PC-9 (cell line): ENCODE data around the gene ALDH3A1. TPM values are rescaled to one million over a fixed set of nuclear protein-coding genes. Genes with fewer than 3 reads are reported as not detected.

Experiments used
- BruUV-seq: library from RNA; stranded (reverse); fragments of 400-500 nt; replicated peaks from 2 replicates; lab custom pipeline; 2021; lab: Mats Ljungman, UMichigan
- CTCF ChIA-PET: fragments of 300-600 bp; sonication (Branson Sonifier 250); formaldehyde crosslinking; loops from one replicate; lab custom pipeline; 2022; ENCODE audit warnings: antibody characterized with exemption; lab: Charles Lee
- POLR2A ChIA-PET: fragments of 300-600 bp; sonication (Branson Sonifier 250); formaldehyde crosslinking; loops from one replicate; lab custom pipeline; 2022; ENCODE audit warnings: antibody characterized with exemption; ENCODE audit not compliant: unreplicated experiment; lab: Charles Lee
- DNase-seq, 2 experiments: peaks; one replicate each; pipeline versions ENCODE4 v3.0.0 to v3.0.0-alpha.2; 2015 to 2022; ENCODE audit warnings: mixed read lengths in 1 of 2
- H2AFZ ChIP-seq: fragments of 200-600 bp; sonication (generic); 2 replicates; pipeline ENCODE4 v1.8.1; 2017; ENCODE audit warnings: antibody characterized with exemption
- H3F3A ChIP-seq: fragments of 200-600 bp; sonication (generic); 2 replicates; pipeline ENCODE4 v1.8.1; 2017; ENCODE audit warnings: antibody characterized with exemption, mild to moderate bottlenecking, low read depth; ENCODE audit not compliant: insufficient read depth
- H3K27ac ChIP-seq: fragments of 200-600 bp; sonication (generic); 2 replicates; pipeline ENCODE4 v1.6.1; 2016; ENCODE audit warnings: mixed run types
- H3K27me3 ChIP-seq: fragments of 200-600 bp; sonication (generic); 2 replicates; pipeline ENCODE4 v1.6.1; 2016; ENCODE audit warnings: low read depth, mixed run types; ENCODE audit not compliant: insufficient read depth
- H3K36me3 ChIP-seq: fragments of 200-600 bp; sonication (generic); 2 replicates; pipeline ENCODE4 v1.6.1; 2016; ENCODE audit warnings: low read depth, mixed run types
- H3K4me1 ChIP-seq: fragments of 200-600 bp; sonication (generic); replicated peaks from 2 replicates; pipeline ENCODE4 v1.6.1; 2016; ENCODE audit warnings: mixed run types; ENCODE audit not compliant: insufficient read depth
- H3K4me2 ChIP-seq: fragments of 200-600 bp; sonication (generic); 2 replicates; pipeline ENCODE4 v1.6.1; 2017; ENCODE audit warnings: mixed run types
- H3K4me3 ChIP-seq: fragments of 200-600 bp; sonication (generic); 2 replicates; pipeline ENCODE4 v1.6.1; 2016; ENCODE audit warnings: mixed run types
- H3K79me2 ChIP-seq: fragments of 200-600 bp; sonication (generic); 2 replicates; pipeline ENCODE4 v1.6.1; 2017; ENCODE audit warnings: low read depth, mixed run types
- H3K9me2 ChIP-seq: fragments of 200-600 bp; sonication (generic); 2 replicates; pipeline ENCODE4 v1.8.1; 2017; ENCODE audit warnings: mild to moderate bottlenecking; ENCODE audit not compliant: insufficient read depth
- H3K9me3 ChIP-seq: fragments of 200-600 bp; sonication (generic); 2 replicates; pipeline ENCODE4 v1.8.1; 2016; ENCODE audit warnings: low read depth; ENCODE audit not compliant: insufficient read depth
- H4K20me1 ChIP-seq: fragments of 200-600 bp; sonication (generic); 2 replicates; pipeline ENCODE4 v1.8.1; 2017; ENCODE audit not compliant: insufficient read depth
- CTCF ChIP-seq: fragments of 200-600 bp; sonication (generic); conservative IDR thresholded peaks from 2 replicates; pipeline ENCODE4 v1.6.1; 2017; ENCODE audit warnings: mixed run types, antibody characterized with exemption, mild to moderate bottlenecking, moderate library complexity
- EZH2 ChIP-seq: fragments of 200-600 bp; sonication (generic); IDR thresholded peaks from 2 replicates; pipeline ENCODE4 v1.8.0; 2017; ENCODE audit warnings: antibody characterized with exemption, low read depth
- intact Hi-C: fragments of 100-400 bp; cut with micrococcal nuclease; formaldehyde crosslinking; loops from one replicate; pipeline ENCODE4 v1.10.0; 2022; ENCODE audit not compliant: unreplicated experiment
- total RNA-seq: library from RNA; stranded (reverse); gene quantifications from 2 replicates; pipeline ENCODE4 v1.2.3, GENCODE V29; 2021

ALDH3A1 gene
- total RNA-seq, 1 experiment from 2014 or later, result 1,620 TPM

- Histone ChIP-seq H4K20me1 (no peaks in the 10 kb centered on the region), H3K9me3 (no peaks in the 10 kb centered on the region), H3K9me2 (no peaks in the 10 kb centered on the region), H3K4me1 (peaks cover 46% of the 10 kb centered on the region), H3K36me3 (no peaks in the 10 kb centered on the region), H3K27ac (no peak overlapping the region), H3K27me3 (no peaks in the 10 kb centered on the region), H3F3A (peaks cover 45% of the 10 kb centered on the region), H3K4me3 (no peak overlapping the region), H2AFZ (no peak overlapping the region), H3K79me2 (no peaks in the 10 kb centered on the region), H3K4me2 (no peak overlapping the region)
- POLR2A ChIA-PET, result no interaction called here
- TF ChIP-seq CTCF (no peak), EZH2 (no peak)
- DNase-seq, result no peak
- intact Hi-C loops, result no loop called here
- CTCF ChIA-PET, result interaction anchor here (0.6 kb wide), 1 partner anchor 1374 kb away, joined by 7 read pairs; no protein-coding TSS in a partner anchor
- no TSS peak for BruUV-seq
Measured at GRCh38 chr17:19731626-19732025, 16.5 kb downstream of the ALDH3A1 start.

GRCh38 chr17:19730843-19731242, 17.3 kb downstream of the ALDH3A1 start:
- no peaks in the 10 kb centered on the region for H3K9me3 ChIP-seq
- intact Hi-C loops, result no loop called here
- no peaks in the 10 kb centered on the region for H3K9me2 ChIP-seq
- CTCF ChIA-PET, result no interaction called here
- no peak for TF ChIP-seq EZH2
- no peak for TF ChIP-seq CTCF
- H3K4me1 ChIP-seq, result peaks cover 51% of the 10 kb centered on the region
- no peaks in the 10 kb centered on the region for H3K79me2 ChIP-seq
- H3K27me3 ChIP-seq, result no peaks in the 10 kb centered on the region
- no peak overlapping the region for H2AFZ ChIP-seq
- no peaks in the 10 kb centered on the region for H3K36me3 ChIP-seq
- H3K4me3 ChIP-seq, result no peak overlapping the region
- peaks cover 43% of the 10 kb centered on the region for H3F3A ChIP-seq
- BruUV-seq, result no TSS peak
- H4K20me1 ChIP-seq, result no peaks in the 10 kb centered on the region
- DNase-seq, result no peak
- POLR2A ChIA-PET, result no interaction called here
- no peak overlapping the region for H3K4me2 ChIP-seq
- no peak overlapping the region for H3K27ac ChIP-seq

- H3F3A ChIP-seq, result peaks cover 43% of the 10 kb centered on the region
- no peak overlapping the region for H3K27ac ChIP-seq
- ChIA-PET POLR2A (no interaction called here), CTCF (interaction anchor here (0.6 kb wide), 1 partner anchor 22 kb away, joined by 7 read pairs; no protein-coding TSS in a partner anchor)
- no peaks in the 10 kb centered on the region for H4K20me1 ChIP-seq
- H3K36me3 ChIP-seq, result no peaks in the 10 kb centered on the region
- H3K9me3 ChIP-seq, result no peaks in the 10 kb centered on the region
- H2AFZ ChIP-seq, result no peak overlapping the region
- H3K27me3 ChIP-seq, result no peaks in the 10 kb centered on the region
- intact Hi-C loops, result no loop called here
- no peak for TF ChIP-seq EZH2
- no peak for TF ChIP-seq CTCF
- no peak overlapping the region for H3K4me3 ChIP-seq
- H3K4me1 ChIP-seq, result peaks cover 55% of the 10 kb centered on the region
- BruUV-seq, result no TSS peak
- H3K9me2 ChIP-seq, result no peaks in the 10 kb centered on the region
- DNase-seq, result no peak
- H3K79me2 ChIP-seq, result no peaks in the 10 kb centered on the region
- H3K4me2 ChIP-seq, result no peak overlapping the region
Measured at GRCh38 chr17:19729900-19730299, 18.2 kb downstream of the ALDH3A1 start.
